ENCODE data around the gene ANKH.

- TF ChIP-seq RAD21 (IDR thresholded peaks at IDR 0.05; ENCODE audit: low read depth) (no peak), EP300 (IDR thresholded peaks at IDR 0.05; ENCODE audit: borderline replicate concordance) (no peak), YY1 (IDR thresholded peaks at IDR 0.05; ENCODE audit: low read depth) (no peak)
These were observed 69.0 kb downstream of the ANKH start for GRCh38 chr5:14802541-14802940.

Data from Ishikawa (cell line).